T-cell (primary cell): ENCODE measurements around the gene TNNT2. TPM values are rescaled to one million over a fixed set of nuclear protein-coding genes. Genes with fewer than 3 reads are reported as not detected.

Experiments used
- ATAC-seq, 4 experiments: fragments of 200-7000 bp in 3 of 4; fragments of 150-1000 bp in 1 of 4; cut with Tn5 transposase; replicated peaks in 1 of 4; 1 replicate in 3 of 4; 2 replicates in 1 of 4; pipeline ENCODE4 v1.10.0; 2021; ENCODE audit warnings: moderate library complexity in 3 of 4, mild to moderate bottlenecking in 2 of 4, moderate number of reproducible peaks in 1 of 4
- CTCF ChIA-PET, 2 donors: fragments of 300-600 bp; sonication (Branson Sonifier 250); formaldehyde crosslinking; loops; one replicate each; lab custom pipeline; 2022; ENCODE audit warnings: antibody characterized with exemption in 2 of 2; lab: Charles Lee
- POLR2A ChIA-PET, 2 donors: fragments of 300-600 bp; sonication (Branson Sonifier 250); formaldehyde crosslinking; loops; one replicate each; lab custom pipeline; 2022; ENCODE audit warnings: antibody characterized with exemption in 2 of 2; lab: Charles Lee
- DNase-seq, 35 experiments: peaks; one replicate each; pipeline versions ENCODE4 v3.0.0 to v3.0.0-alpha.2; 2013 to 2023
- H3K27ac ChIP-seq: one replicate; pipeline ENCODE4 v1.5.1; 2013; ENCODE audit warnings: low read length
- H3K27me3 ChIP-seq, 2 experiments: replicated peaks in 1 of 2; 1 replicate in 1 of 2; 2 replicates in 1 of 2; pipeline versions ENCODE4 v1.6.1 to v1.7.0; 2013; ENCODE audit warnings: low read length in 1 of 2, mixed read lengths in 1 of 2; ENCODE audit not compliant: control insufficient read depth in 2 of 2, insufficient read depth in 2 of 2; ENCODE audit errors: extremely low read depth in 1 of 2
- H3K36me3 ChIP-seq, 2 donors: 1 replicate in 1 of 2; 2 replicates in 1 of 2; pipeline versions ENCODE4 v1.6.1 to v1.7.0; 2013; ENCODE audit warnings: low read length in 1 of 2; ENCODE audit not compliant: control insufficient read depth in 2 of 2, insufficient read depth in 1 of 2; ENCODE audit errors: extremely low read depth in 1 of 2
- H3K4me1 ChIP-seq, 2 experiments: 1 replicate in 1 of 2; 2 replicates in 1 of 2; pipeline versions ENCODE4 v1.6.1 to v1.7.0; 2013; ENCODE audit warnings: low read length in 2 of 2, mixed read lengths in 1 of 2; ENCODE audit not compliant: insufficient read depth in 2 of 2, control insufficient read depth in 1 of 2; ENCODE audit errors: extremely low read depth in 1 of 2
- H3K4me3 ChIP-seq, 2 donors: 1 replicate in 1 of 2; 2 replicates in 1 of 2; pipeline versions ENCODE4 v1.5.1 to v1.7.0; 2013; ENCODE audit warnings: mild to moderate bottlenecking in 2 of 2, low read length in 1 of 2, moderate library complexity in 1 of 2; ENCODE audit not compliant: control insufficient read depth in 1 of 2; ENCODE audit errors: extremely low read depth in 1 of 2
- H3K9me3 ChIP-seq: 2 replicates; pipeline ENCODE4 v1.7.0; 2013
- H3K27ac Mint-ChIP-seq, 2 donors: one replicate each; pipeline ENCODE4 v1.8.0; 2020 to 2021; ENCODE audit warnings: mild to moderate bottlenecking in 2 of 2, mixed read lengths in 2 of 2
- H3K27me3 Mint-ChIP-seq, 2 donors: one replicate each; pipeline ENCODE4 v1.8.0; 2021 to 2022; ENCODE audit warnings: mixed read lengths in 2 of 2
- H3K36me3 Mint-ChIP-seq: one replicate; pipeline ENCODE4 v1.8.0; 2021; ENCODE audit warnings: mixed read lengths
- H3K4me1 Mint-ChIP-seq, 3 donors: one replicate each; pipeline ENCODE4 v1.8.0; 2020 to 2022; ENCODE audit warnings: mixed read lengths in 3 of 3, mild to moderate bottlenecking in 1 of 3
- H3K4me3 Mint-ChIP-seq, 3 donors: one replicate each; pipeline ENCODE4 v1.8.0; 2020 to 2022; ENCODE audit warnings: mild to moderate bottlenecking in 3 of 3, mixed read lengths in 3 of 3, moderate library complexity in 3 of 3
- H3K9me3 Mint-ChIP-seq, 3 donors: one replicate each; pipeline ENCODE4 v1.8.0; 2020 to 2022; ENCODE audit warnings: mixed read lengths in 3 of 3
- WGBS: methylation state at CpG from one replicate; pipeline ENCODE4 v1.1.5; 2013; ENCODE audit warnings: missing lambda C conversion rate; ENCODE audit not compliant: insufficient coverage; 5-methylcytosine and 5-hydroxymethylcytosine counted together
- total RNA-seq, 35 experiments: library from RNA in 6 of 35; stranded (reverse) in 6 of 35; fragments of 120-200 nt in 1 of 35; gene quantifications; one replicate each; pipeline versions ENCODE4 v1.2.1 to v1.2.4 and lab custom pipeline; 2013 to 2026

Gene TNNT2
- total RNA-seq, 5 donors from 2014 or later (not counting 1 experiment from before 2014, with no cell fraction given) = not detected

DNA sequence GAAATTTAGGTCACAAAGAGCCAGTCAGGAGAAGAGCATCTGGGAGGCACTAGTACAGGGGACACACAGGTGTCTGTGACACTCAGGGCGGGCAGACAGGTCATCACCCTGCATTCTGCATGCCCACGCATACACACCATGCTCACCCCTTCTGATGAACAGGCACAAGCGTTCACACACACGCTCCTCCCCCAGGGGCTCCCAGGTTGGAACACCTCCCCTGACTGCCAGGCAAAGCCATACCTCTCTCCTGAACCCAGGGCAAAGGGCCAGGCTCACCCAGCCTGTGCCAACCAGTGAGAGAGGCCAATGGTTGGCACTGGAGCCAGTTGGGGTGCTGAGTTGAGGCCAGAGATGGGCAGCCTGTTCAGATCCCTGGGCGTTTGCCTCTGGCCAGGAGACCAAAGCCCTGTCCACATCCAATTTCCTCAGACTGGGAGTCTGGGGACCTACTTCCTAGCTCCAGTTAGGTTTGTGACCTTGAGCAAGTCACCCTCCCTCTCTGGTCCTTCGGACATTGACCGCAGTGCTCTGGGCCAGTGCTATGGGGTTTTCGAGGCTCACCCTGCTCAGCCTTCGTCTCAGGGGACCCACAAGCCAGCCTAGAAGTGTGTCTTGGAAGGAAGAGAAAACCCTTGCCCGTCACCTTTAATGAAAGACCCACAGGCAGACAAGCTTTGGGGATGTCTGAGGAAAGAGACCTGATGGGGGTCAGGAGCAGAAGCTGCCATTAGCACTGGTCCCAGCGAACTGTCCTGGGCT, 27.4 kb upstream of the TNNT2 start:
- CTCF ChIA-PET = no interaction called here

DNA sequence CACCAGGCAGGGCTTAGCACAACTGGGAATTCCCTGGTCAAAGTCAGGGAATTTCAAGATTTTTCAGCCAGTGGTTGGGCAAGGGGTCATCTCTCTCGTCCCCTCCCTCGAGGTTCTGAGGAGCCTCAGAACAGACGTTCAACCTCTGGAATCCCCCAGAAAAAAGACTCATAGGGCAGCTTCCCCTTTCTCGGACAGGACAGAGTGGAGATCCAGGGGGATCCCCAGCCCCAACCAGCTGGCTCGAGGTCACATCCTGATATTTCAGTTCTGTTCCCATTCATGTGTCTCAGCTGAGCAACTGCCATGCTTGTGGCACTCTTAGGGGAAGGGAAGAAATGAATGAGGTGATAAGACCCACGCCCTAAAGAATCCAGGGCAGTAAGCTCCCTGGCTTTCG, 26.6 kb upstream of the TNNT2 start:
- Mint-ChIP-seq H3K27ac (no peak overlapping the region), H3K36me3 (no peaks in the 10 kb centered on the region), H3K27me3 (peaks cover 4 to 18% of the 10 kb centered on the region in 2 donors), H3K4me3 (no peak overlapping the region), H3K9me3 (no peaks in the 10 kb centered on the region), H3K4me1 (peaks cover 0 to 6% (median 0%) of the 10 kb centered on the region in 3 donors)
- 39% methylated on average over 4 of the region's 7 CpGs for WGBS
- no peak for DNase-seq
- Histone ChIP-seq H3K27ac (no peak overlapping the region), H3K4me1 (no peaks in the 10 kb centered on the region), H3K36me3 (no peaks in the 10 kb centered on the region), H3K4me3 (no peak overlapping the region), H3K27me3 (peaks cover 10 to 33% of the 10 kb centered on the region in 2 experiments), H3K9me3 (no peaks in the 10 kb centered on the region)
- CTCF ChIA-PET = no interaction called here
- POLR2A ChIA-PET = no interaction called here
- no peak for ATAC-seq

More for the DNA sequence above, 27.4 kb upstream of the TNNT2 start:
- peaks cover 3 to 18% of the 10 kb centered on the region in 2 donors for H3K27me3 Mint-ChIP-seq
- ATAC-seq (no peak), DNase-seq (no peak)
- H3K27me3 ChIP-seq = peaks cover 10 to 29% of the 10 kb centered on the region in 2 experiments
- no peaks in the 10 kb centered on the region for H3K36me3 ChIP-seq
- no peaks in the 10 kb centered on the region for H3K36me3 Mint-ChIP-seq
- no peak overlapping the region for H3K4me3 Mint-ChIP-seq
- no peaks in the 10 kb centered on the region for H3K4me1 ChIP-seq
- WGBS = 76% methylated on average over 9 of the region's 11 CpGs
- POLR2A ChIA-PET = no interaction called here
- no peak overlapping the region for H3K27ac Mint-ChIP-seq
- H3K9me3 ChIP-seq = no peaks in the 10 kb centered on the region
- no peaks in the 10 kb centered on the region for H3K9me3 Mint-ChIP-seq
- H3K4me1 Mint-ChIP-seq = peaks cover 0 to 6% (median 0%) of the 10 kb centered on the region in 3 donors
- H3K4me3 ChIP-seq = no peak overlapping the region
- no peak overlapping the region for H3K27ac ChIP-seq

DNA sequence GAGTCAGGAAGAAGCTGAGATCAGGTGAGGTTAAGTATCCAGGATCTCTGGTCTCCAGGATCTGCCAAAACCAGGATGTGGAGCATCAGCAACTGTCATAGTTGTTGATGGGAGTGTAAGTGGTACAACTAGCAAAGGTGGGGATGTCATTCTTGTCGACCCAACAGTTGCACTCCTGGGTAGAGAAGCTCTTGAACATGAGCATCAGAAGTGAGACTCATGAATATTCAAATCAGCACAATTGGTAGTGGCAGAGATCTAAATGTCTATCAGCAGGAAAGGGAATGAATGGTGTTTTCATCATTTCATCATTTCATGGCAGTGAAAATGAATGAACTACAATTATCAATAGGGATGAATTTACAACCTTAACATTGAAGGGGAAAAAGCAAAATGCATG, 25.9 kb upstream of the TNNT2 start:
- DNase-seq (no peak), ATAC-seq (no peak)
- H3K27me3 ChIP-seq = peaks cover 10 to 35% of the 10 kb centered on the region in 2 experiments
- peaks cover 6 to 23% of the 10 kb centered on the region in 2 donors for H3K27me3 Mint-ChIP-seq
- CTCF ChIA-PET = no interaction called here
- no CpG with 5 or more reads among the region's 1 CpG for WGBS
- no peaks in the 10 kb centered on the region for H3K36me3 ChIP-seq
- no peak overlapping the region for H3K27ac Mint-ChIP-seq
- H3K9me3 Mint-ChIP-seq = no peaks in the 10 kb centered on the region
- no peak overlapping the region for H3K4me3 ChIP-seq
- no peaks in the 10 kb centered on the region for H3K36me3 Mint-ChIP-seq
- H3K4me1 ChIP-seq = peaks cover 0 to 4% of the 10 kb centered on the region in 2 experiments
- H3K4me1 Mint-ChIP-seq = peaks cover 0 to 11% (median 3%) of the 10 kb centered on the region in 3 donors
- H3K4me3 Mint-ChIP-seq = no peak overlapping the region
- H3K27ac ChIP-seq = no peak overlapping the region
- H3K9me3 ChIP-seq = no peaks in the 10 kb centered on the region
- POLR2A ChIA-PET = no interaction called here

DNA sequence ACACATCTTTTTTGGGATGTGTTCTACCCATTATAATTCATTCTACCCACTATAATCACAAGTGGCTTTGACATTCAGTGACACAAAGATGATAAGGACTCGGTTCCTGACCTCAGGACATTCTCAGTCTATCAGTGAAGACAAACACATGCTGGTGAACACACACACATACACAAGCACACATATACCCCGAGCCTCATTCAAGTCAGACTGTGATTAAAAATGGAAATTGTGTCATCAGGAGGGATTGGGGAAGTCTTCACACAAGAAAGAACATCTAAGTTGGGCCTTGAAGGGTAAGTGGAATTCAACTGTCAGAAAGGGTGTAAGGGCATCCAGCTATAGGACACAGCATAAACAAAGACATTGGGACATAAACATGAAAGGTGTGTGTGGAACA, 24.2 kb upstream of the TNNT2 start:
- no peak overlapping the region for H3K4me3 ChIP-seq
- CTCF ChIA-PET = interaction anchor here in 1 of 2 donors (0.7 kb wide), 1 partner anchor 151 kb away, joined by 7 read pairs; no protein-coding TSS in a partner anchor
- H3K27ac Mint-ChIP-seq = no peak overlapping the region

GRCh38 chr1:201400852-201401230, 23.4 kb upstream of the TNNT2 start:
- Mint-ChIP-seq H3K4me3 (peak overlapping the region in 1 of 3 donors; percentile 4), H3K9me3 (no peaks in the 10 kb centered on the region), H3K27ac (no peak overlapping the region), H3K27me3 (peaks cover 21 to 40% of the 10 kb centered on the region in 2 donors), H3K4me1 (peaks cover 0 to 8% (median 4%) of the 10 kb centered on the region in 3 donors), H3K36me3 (no peaks in the 10 kb centered on the region)
- 60% methylated on average over 1 of the region's 2 CpGs for WGBS
- Histone ChIP-seq H3K27me3 (peaks cover 10 to 51% of the 10 kb centered on the region in 2 experiments), H3K36me3 (no peaks in the 10 kb centered on the region), H3K9me3 (no peaks in the 10 kb centered on the region), H3K4me3 (no peak overlapping the region), H3K4me1 (peaks cover 0 to 4% of the 10 kb centered on the region in 2 experiments), H3K27ac (no peak overlapping the region)
- no peak for DNase-seq
- ChIA-PET CTCF (no interaction called here), POLR2A (no interaction called here)
- ATAC-seq = no peak

More for the DNA sequence above, 24.2 kb upstream of the TNNT2 start:
- Mint-ChIP-seq H3K4me3 (no peak overlapping the region), H3K4me1 (peaks cover 0 to 8% (median 4%) of the 10 kb centered on the region in 3 donors), H3K9me3 (no peaks in the 10 kb centered on the region), H3K27me3 (peaks cover 18 to 33% of the 10 kb centered on the region in 2 donors), H3K36me3 (no peaks in the 10 kb centered on the region)
- Histone ChIP-seq H3K27ac (no peak overlapping the region), H3K9me3 (no peaks in the 10 kb centered on the region), H3K36me3 (no peaks in the 10 kb centered on the region), H3K27me3 (peaks cover 10 to 45% of the 10 kb centered on the region in 2 experiments), H3K4me1 (peaks cover 0 to 4% of the 10 kb centered on the region in 2 experiments)
- DNase-seq = no peak
- WGBS = no CpG with 5 or more reads among the region's 2 CpGs
- POLR2A ChIA-PET = no interaction called here
- ATAC-seq = no peak

DNA sequence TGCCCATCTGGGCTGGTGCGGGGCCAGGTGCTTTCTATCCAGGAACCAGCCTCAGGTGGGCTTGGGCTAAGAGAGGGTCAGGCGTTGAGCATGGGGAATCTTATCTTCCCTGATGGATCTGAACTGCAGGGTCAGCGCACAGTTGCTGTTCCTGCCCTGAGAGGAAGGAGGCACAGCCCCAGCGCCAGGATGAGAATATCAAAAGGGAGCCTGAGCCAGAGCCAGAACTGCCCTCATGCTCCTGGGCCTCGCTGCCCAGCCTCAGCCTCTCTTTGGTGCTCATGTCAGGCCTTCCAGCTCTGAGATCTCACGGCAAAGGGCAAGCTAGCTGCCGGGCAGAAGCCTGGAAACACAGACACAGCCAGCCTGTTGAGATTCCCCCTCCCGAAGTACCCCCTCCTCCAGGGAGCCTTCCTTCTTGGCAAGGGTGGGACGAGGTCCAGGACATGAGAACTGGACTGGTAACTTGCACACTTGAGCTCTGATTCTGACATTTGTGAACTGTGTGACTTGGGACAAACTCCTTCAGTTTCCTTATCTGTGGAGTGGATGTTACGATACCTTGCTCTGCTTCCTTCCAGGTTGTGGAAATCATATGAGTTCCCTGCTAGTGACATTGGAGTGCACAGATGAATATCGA, 22.9 kb upstream of the TNNT2 start:
- ATAC-seq (no peak), DNase-seq (no peak)
- Mint-ChIP-seq H3K27me3 (peaks cover 26 to 40% of the 10 kb centered on the region in 2 donors), H3K9me3 (no peaks in the 10 kb centered on the region), H3K4me1 (peaks cover 0 to 8% (median 4%) of the 10 kb centered on the region in 3 donors), H3K4me3 (peak overlapping the region in 1 of 3 donors; percentile 4), H3K27ac (no peak overlapping the region), H3K36me3 (no peaks in the 10 kb centered on the region)
- CTCF ChIA-PET = interaction anchor here in 1 of 2 donors (1.1 kb wide), 1 partner anchor 10 kb away, joined by 4 read pairs; no protein-coding TSS in a partner anchor
- POLR2A ChIA-PET = no interaction called here
- 80% methylated on average over 9 of the region's 11 CpGs for WGBS
- Histone ChIP-seq H3K27me3 (peaks cover 10 to 54% of the 10 kb centered on the region in 2 experiments), H3K27ac (no peak overlapping the region), H3K36me3 (no peaks in the 10 kb centered on the region), H3K9me3 (no peaks in the 10 kb centered on the region), H3K4me3 (no peak overlapping the region), H3K4me1 (peaks cover 0 to 4% of the 10 kb centered on the region in 2 experiments)
